GM12878 (cell line): ENCODE measurements around the gene CNPPD1. TPM values are rescaled to one million over a fixed set of nuclear protein-coding genes. Genes with fewer than 3 reads are reported as not detected.

Source experiments
- ATAC-seq: fragments of 200-7000 bp; cut with Tn5 transposase; 3 replicates; pipeline ENCODE4 v1.9.1; 2020; ENCODE audit warnings: mild to moderate bottlenecking, moderate library complexity
- BruUV-seq: library from RNA; stranded (reverse); fragments of 400-500 nt; replicated peaks from 2 replicates; lab custom pipeline; 2021; lab: Mats Ljungman, UMichigan
- CTCF ChIA-PET: fragments of 300-600 bp; sonication (Branson Sonifier 250); formaldehyde crosslinking; extraction: SDS; loops from one replicate; lab custom pipeline; 2021; ENCODE audit warnings: inconsistent platforms; lab: Yijun Ruan, JAX
- POLR2A ChIA-PET: fragments of 350-600 bp; formaldehyde crosslinking; extraction: SDS; loops from one replicate; lab custom pipeline; 2021; ENCODE audit warnings: inconsistent platforms; lab: Charles Lee
- RAD21 ChIA-PET: fragments of 300-600 bp; sonication (Branson Sonifier 250); formaldehyde crosslinking; loops from one replicate; lab custom pipeline; 2023; ENCODE audit warnings: antibody characterized with exemption; ENCODE audit not compliant: unreplicated experiment; lab: Charles Lee
- SMC1A ChIA-PET: fragments of 300-600 bp; sonication (Branson Sonifier 250); formaldehyde crosslinking; loops from one replicate; lab custom pipeline; 2023; ENCODE audit not compliant: unreplicated experiment, uncharacterized antibody; lab: Charles Lee
- DNase-seq: peaks from one replicate; pipeline ENCODE4 v3.0.0-alpha.2; 2011; ENCODE audit warnings: low read depth, low spot score
- FAIRE-seq: peaks from 3 replicates; lab custom pipeline; 2011; peaks lifted over from hg19 to GRCh38; lab: Jason Lieb, UNC
- H2AFZ ChIP-seq: 2 replicates; pipeline ENCODE4 v1.6.0; 2011; ENCODE audit warnings: low read depth, low read length, control low read depth; ENCODE audit not compliant: control insufficient read depth
- H3K27ac ChIP-seq: 2 replicates; pipeline ENCODE4 v1.5.1; 2011; ENCODE audit warnings: control low read depth; ENCODE audit not compliant: control insufficient read depth, insufficient read depth
- H3K27me3 ChIP-seq, 2 experiments: replicated peaks in 1 of 2; 2 replicates each; pipeline versions ENCODE4 v1.6.0 to v1.6.1; 2011; ENCODE audit warnings: low read length in 1 of 2; ENCODE audit not compliant: control insufficient read depth in 2 of 2, insufficient read depth in 2 of 2
- H3K36me3 ChIP-seq, 2 experiments: 2 replicates each; pipeline ENCODE4 v1.5.1; 2011; ENCODE audit warnings: low read length in 1 of 2; ENCODE audit not compliant: control insufficient read depth in 2 of 2, insufficient read depth in 2 of 2
- H3K4me1 ChIP-seq: 2 replicates; pipeline ENCODE4 v1.6.1; 2011; ENCODE audit warnings: mild to moderate bottlenecking, low read length, moderate library complexity, mixed read lengths; ENCODE audit not compliant: control insufficient read depth, insufficient read depth
- H3K4me2 ChIP-seq: 2 replicates; pipeline ENCODE4 v1.6.0; 2011; ENCODE audit warnings: control low read depth; ENCODE audit not compliant: control insufficient read depth, insufficient read depth
- H3K4me3 ChIP-seq: fragments of 200-600 bp; sonication (generic); 2 replicates; pipeline ENCODE4 v1.5.1; 2016
- H3K79me2 ChIP-seq: 2 replicates; pipeline ENCODE4 v1.6.0; 2011; ENCODE audit warnings: low read length; ENCODE audit not compliant: control insufficient read depth, insufficient read depth
- H3K9ac ChIP-seq: 2 replicates; pipeline ENCODE4 v1.8.0; 2011; ENCODE audit warnings: low read length, control low read depth, mixed read lengths; ENCODE audit not compliant: control insufficient read depth, insufficient read depth
- H3K9me3 ChIP-seq: replicated peaks from 3 replicates; pipeline ENCODE4 v1.5.1; 2011; ENCODE audit warnings: mild to moderate bottlenecking, low read length; ENCODE audit not compliant: control insufficient read depth, insufficient read depth
- H4K20me1 ChIP-seq: 2 replicates; pipeline ENCODE4 v1.6.0; 2011; ENCODE audit not compliant: control insufficient read depth, insufficient read depth
- ASH2L ChIP-seq: fragments of 300-600, 200-600 bp; sonication (generic); IDR thresholded peaks from 2 replicates; pipeline ENCODE4 v1.6.1; 2017; ENCODE audit warnings: low read depth, mild to moderate bottlenecking, borderline replicate concordance
- BCL11A ChIP-seq: IDR thresholded peaks from 2 replicates; pipeline ENCODE4 v1.6.1; 2011; ENCODE audit warnings: low read depth, low read length
- HDGF ChIP-seq: fragments of 450-650 bp; IDR thresholded peaks from 2 replicates; pipeline ENCODE4 v1.6.1; 2016; ENCODE audit warnings: antibody characterized with exemption
- MYB ChIP-seq: fragments of 150-350 bp; IDR thresholded peaks from 2 replicates; pipeline ENCODE4 v1.6.1; 2014; ENCODE audit warnings: mild to moderate bottlenecking, low read depth, low read length, borderline replicate concordance
- MYC ChIP-seq: IDR thresholded peaks from 2 replicates; pipeline ENCODE4 v1.6.1; 2011; ENCODE audit warnings: mild to moderate bottlenecking, low read length, moderate library complexity, inconsistent platforms; ENCODE audit not compliant: insufficient read depth, insufficient replicate concordance, insufficient read length, severe bottlenecking
- NFXL1 ChIP-seq: fragments of 450-650 bp; IDR thresholded peaks from 2 replicates; pipeline ENCODE4 v1.6.1; 2017; ENCODE audit warnings: antibody characterized with exemption, mild to moderate bottlenecking, borderline replicate concordance
- RAD51 ChIP-seq: fragments of 450-650 bp; IDR thresholded peaks from 2 replicates; pipeline ENCODE4 v1.6.1; 2016; ENCODE audit warnings: moderate library complexity, mild to moderate bottlenecking, inconsistent platforms
- RCOR1 ChIP-seq: conservative IDR thresholded peaks from 2 replicates; pipeline ENCODE4 v1.6.1; 2012; ENCODE audit warnings: low read depth, low read length, improper control_type of control experiment
- STAT3 ChIP-seq: IDR thresholded peaks from 2 replicates; pipeline ENCODE4 v1.6.1; 2011; ENCODE audit warnings: low read depth, low read length, improper control_type of control experiment
- TBL1XR1 ChIP-seq: IDR thresholded peaks from 2 replicates; pipeline ENCODE4 v1.6.1; 2012; ENCODE audit warnings: low read depth, low read length, improper control_type of control experiment
- WRNIP1 ChIP-seq: IDR thresholded peaks from 2 replicates; pipeline ENCODE4 v1.6.1; 2011; ENCODE audit warnings: low read depth, low read length, improper control_type of control experiment, borderline replicate concordance
- ZNF622 ChIP-seq: fragments of 450-650 bp; IDR thresholded peaks from 2 replicates; pipeline ENCODE4 v1.6.1; 2017; ENCODE audit warnings: mild to moderate bottlenecking, inconsistent platforms
- WGBS: methylation state at CpG from one replicate; pipeline ENCODE4 v1.1.6; 2016; ENCODE audit warnings: low lambda C conversion rate; ENCODE audit not compliant: insufficient replicate concordance, insufficient coverage; ENCODE audit errors: missing lambda C conversion rate; 5-methylcytosine and 5-hydroxymethylcytosine counted together
- in situ Hi-C: fragments of 300-500 bp; cut with MboI; formaldehyde crosslinking; loops from 9 replicates; pipeline ENCODE4 v1.14.3; 2018; ENCODE audit warnings: mixed read lengths
- intact Hi-C: fragments of 100-400 bp; cut with micrococcal nuclease; formaldehyde crosslinking; loops from one replicate; pipeline ENCODE4 v1.14.2; 2022; ENCODE audit not compliant: unreplicated experiment
- polyA plus RNA-seq, 11 experiments: library from polyadenylated mRNA; depleted of rRNA in 4 of 11; unstranded in 6 of 11; stranded (reverse) in 5 of 11; fragments of >200 nt; fragmentation: Nextera tagmentation in 4 of 11; fragmentation: Illumina TruSeq in 1 of 11; extraction: Ambion mirVana in 4 of 11; extraction: Trizol in 1 of 11; gene quantifications; 1 replicate in 1 of 11; 2 replicates in 10 of 11; pipeline versions ENCODE4 v1.2.1 to v1.2.3, GENCODE V29; 2011 to 2016; ENCODE audit warnings: inconsistent platforms in 2 of 11, missing spikeins in 2 of 11, low read depth in 1 of 11
- total RNA-seq, 4 experiments: library from RNA; depleted of rRNA in 3 of 4; stranded (reverse); fragments of >200 nt in 3 of 4; fragmentation: Illumina TruSeq in 1 of 4; extraction: Trizol in 1 of 4; gene quantifications; 2 replicates each; pipeline versions ENCODE4 v1.2.1 to v1.2.3, GENCODE V29; 2013 to 2021
- TF ChIP-seq, protein P1 (sequence below): fragments of 450-650 bp; IDR thresholded peaks from 2 replicates; pipeline ENCODE4 v1.6.1; 2018; ENCODE audit warnings: mild to moderate bottlenecking, low read depth, moderate library complexity; ENCODE audit not compliant: partially characterized antibody

CNPPD1 gene
- total and polyA plus RNA-seq, 10 of the 15 experiments (the other 5 are each of a cell fraction or from before 2014, with no cell fraction given) = 12.2 to 86.6 (median 43.4) TPM

- POLR2A ChIA-PET = interaction anchor here (0.9 kb wide), 1 partner anchor 27 kb away, joined by 3 read pairs; no protein-coding TSS in a partner anchor
- Histone ChIP-seq H3K79me2 (peaks cover 14% of the 10 kb centered on the region), H3K4me2 (no peak overlapping the region), H3K36me3 (peaks cover 14 to 27% of the 10 kb centered on the region in 2 experiments), H2AFZ (no peak overlapping the region), H4K20me1 (no peaks in the 10 kb centered on the region; the same call in 1 of the 2 replicates), H3K9ac (no peak overlapping the region), H3K4me3 (no peak overlapping the region), H3K4me1 (peaks cover 15% of the 10 kb centered on the region), H3K27me3 (no peaks in the 10 kb centered on the region), H3K27ac (no peak overlapping the region), H3K9me3 (no peaks in the 10 kb centered on the region)
- CTCF ChIA-PET = no interaction called here
- in situ Hi-C loops = no loop called here
- no peak for DNase-seq
- RAD21 ChIA-PET = no interaction called here
- ATAC-seq = no peak
- no TSS peak for BruUV-seq
- TF ChIP-seq RAD51 (no peak), STAT3 (no peak), WRNIP1 (no peak), ZNF622 (no peak), MYB (no peak), MYC (no peak), NFXL1 (no peak), ASH2L (no peak), RCOR1 (no peak), TBL1XR1 (no peak), HDGF (no peak), BCL11A (no peak)
- TF ChIP-seq, protein P1, sequence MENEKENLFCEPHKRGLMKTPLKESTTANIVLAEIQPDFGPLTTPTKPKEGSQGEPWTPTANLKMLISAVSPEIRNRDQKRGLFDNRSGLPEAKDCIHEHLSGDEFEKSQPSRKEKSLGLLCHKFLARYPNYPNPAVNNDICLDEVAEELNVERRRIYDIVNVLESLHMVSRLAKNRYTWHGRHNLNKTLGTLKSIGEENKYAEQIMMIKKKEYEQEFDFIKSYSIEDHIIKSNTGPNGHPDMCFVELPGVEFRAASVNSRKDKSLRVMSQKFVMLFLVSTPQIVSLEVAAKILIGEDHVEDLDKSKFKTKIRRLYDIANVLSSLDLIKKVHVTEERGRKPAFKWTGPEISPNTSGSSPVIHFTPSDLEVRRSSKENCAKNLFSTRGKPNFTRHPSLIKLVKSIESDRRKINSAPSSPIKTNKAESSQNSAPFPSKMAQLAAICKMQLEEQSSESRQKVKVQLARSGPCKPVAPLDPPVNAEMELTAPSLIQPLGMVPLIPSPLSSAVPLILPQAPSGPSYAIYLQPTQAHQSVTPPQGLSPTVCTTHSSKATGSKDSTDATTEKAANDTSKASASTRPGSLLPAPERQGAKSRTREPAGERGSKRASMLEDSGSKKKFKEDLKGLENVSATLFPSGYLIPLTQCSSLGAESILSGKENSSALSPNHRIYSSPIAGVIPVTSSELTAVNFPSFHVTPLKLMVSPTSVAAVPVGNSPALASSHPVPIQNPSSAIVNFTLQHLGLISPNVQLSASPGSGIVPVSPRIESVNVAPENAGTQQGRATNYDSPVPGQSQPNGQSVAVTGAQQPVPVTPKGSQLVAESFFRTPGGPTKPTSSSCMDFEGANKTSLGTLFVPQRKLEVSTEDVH = no peak
- intact Hi-C loops = no loop called here
- whole genome bisulfite sequencing = 88% methylated on average over 15 of the region's 16 CpGs
- FAIRE-seq = no peak
- SMC1A ChIA-PET = interaction anchor here (1.3 kb wide), 1 partner anchor 23 kb away, joined by 5 read pairs; the partner anchor contains the start of genes GLB1L and STK16
Measured at GRCh38 chr2:219221957-219222518, 45.3 kb upstream of the CNPPD1 start.
